Fibroblast of lung (primary cell): ENCODE data around the gene AZIN2. TPM values are rescaled to one million over a fixed set of nuclear protein-coding genes. Genes with fewer than 3 reads are reported as not detected.
A peak's percentile ranks its signal among the peaks of the same experiment; 100 is the strongest.

Source experiments
- DNase-seq, 2 donors: peaks; one replicate each; pipeline versions ENCODE4 v3.0.0 to v3.0.0-alpha.2; 2010; ENCODE audit warnings: low read depth in 2 of 2
- H2AFZ ChIP-seq: 2 replicates; pipeline ENCODE4 v1.5.1; 2012; ENCODE audit warnings: low read length, control low read depth, inconsistent platforms
- H3K27ac ChIP-seq: 2 replicates; pipeline ENCODE4 v1.5.1; 2011; ENCODE audit warnings: low read length, control low read depth; ENCODE audit not compliant: insufficient read depth
- H3K27me3 ChIP-seq: 2 replicates; pipeline ENCODE4 v1.5.1; 2011; ENCODE audit warnings: mild to moderate bottlenecking, low read length; ENCODE audit not compliant: control insufficient read depth, insufficient read depth
- H3K36me3 ChIP-seq: 2 replicates; pipeline ENCODE4 v1.5.1; 2011; ENCODE audit warnings: low read length; ENCODE audit not compliant: control insufficient read depth, insufficient read depth
- H3K4me1 ChIP-seq: 2 replicates; pipeline ENCODE4 v1.5.1; 2011; ENCODE audit warnings: low read length; ENCODE audit not compliant: control insufficient read depth, insufficient read depth; ENCODE audit errors: extremely low read depth
- H3K4me2 ChIP-seq: 2 replicates; pipeline ENCODE4 v1.5.1; 2011; ENCODE audit warnings: low read length, control low read depth; ENCODE audit not compliant: insufficient read depth; ENCODE audit errors: extremely low read depth
- H3K4me3 ChIP-seq, 4 experiments: fragments of 200-600 bp in 1 of 4; sonication (generic) in 1 of 4; replicated peaks in 1 of 4; 2 replicates each; pipeline ENCODE4 v1.5.1; 2011 to 2016; ENCODE audit warnings: low read length in 4 of 4, low read depth in 3 of 4, mild to moderate bottlenecking in 3 of 4, control low read depth in 2 of 4, inconsistent platforms in 1 of 4, mixed read lengths in 1 of 4; ENCODE audit not compliant: insufficient read depth in 1 of 4; ENCODE audit errors: control extremely low read depth in 1 of 4
- H3K79me2 ChIP-seq: 2 replicates; pipeline ENCODE4 v1.5.1; 2012; ENCODE audit warnings: mild to moderate bottlenecking, low read length, inconsistent platforms; ENCODE audit not compliant: control insufficient read depth, insufficient read depth
- H3K9ac ChIP-seq: 2 replicates; pipeline ENCODE4 v1.5.1; 2011; ENCODE audit warnings: mild to moderate bottlenecking, low read length, control low read depth; ENCODE audit not compliant: insufficient read depth
- H3K9me3 ChIP-seq: 2 replicates; pipeline ENCODE4 v1.5.1; 2012; ENCODE audit warnings: low read depth, low read length; ENCODE audit not compliant: control insufficient read depth, insufficient read depth
- H4K20me1 ChIP-seq: 2 replicates; pipeline ENCODE4 v1.5.1; 2011; ENCODE audit warnings: low read length; ENCODE audit not compliant: control insufficient read depth, insufficient read depth; ENCODE audit errors: extremely low read depth
- EZH2 ChIP-seq: IDR thresholded peaks from 2 replicates; pipeline ENCODE4 v1.5.1; 2012; ENCODE audit warnings: low read length, control low read depth, mild to moderate bottlenecking; ENCODE audit errors: missing control alignments
- polyA plus RNA-seq, 2 donors: library from polyadenylated mRNA; depleted of rRNA in 1 of 2; stranded (reverse) in 1 of 2; unstranded in 1 of 2; fragments of >200 nt; gene quantifications; 2 replicates each; pipeline ENCODE4 v1.2.1, GENCODE V29; 2011 to 2012; ENCODE audit warnings: missing spikeins in 1 of 2
- total RNA-seq: library from RNA; depleted of rRNA; stranded (reverse); fragments of >200 nt; gene quantifications from 2 replicates; pipeline ENCODE4 v1.2.1, GENCODE V29; 2014
- TF ChIP-seq, protein P1 (sequence below), 2 donors: IDR thresholded peaks in 1 of 2; conservative IDR thresholded peaks in 1 of 2; 1 replicate in 1 of 2; 2 replicates in 1 of 2; pipeline ENCODE4 v1.5.1; 2011 to 2012; ENCODE audit warnings: low read length in 2 of 2, control low read depth in 1 of 2, inconsistent platforms in 1 of 2, low read depth in 1 of 2, mild to moderate bottlenecking in 1 of 2

The AZIN2 gene
- total and polyA plus RNA-seq, 2 donors (not counting 1 experiment from before 2014, with no cell fraction given) = 3.2 to 9.1 TPM

GRCh38 chr1:33158366-33158765 is 77.4 kb downstream of the AZIN2 start:
- H3K79me2 ChIP-seq = no peaks in the 10 kb centered on the region
- peaks cover under 1% of the 10 kb centered on the region for H3K4me1 ChIP-seq
- H3K27ac ChIP-seq = no peak overlapping the region
- no peak overlapping the region for H3K4me2 ChIP-seq
- H3K36me3 ChIP-seq = peaks cover 4% of the 10 kb centered on the region
- no peaks in the 10 kb centered on the region for H3K9me3 ChIP-seq
- no peak for DNase-seq
- H4K20me1 ChIP-seq = no peaks in the 10 kb centered on the region
- no peak overlapping the region for H2AFZ ChIP-seq
- H3K4me3 ChIP-seq = no peak overlapping the region
- H3K9ac ChIP-seq = no peak overlapping the region
- TF ChIP-seq, protein P1, sequence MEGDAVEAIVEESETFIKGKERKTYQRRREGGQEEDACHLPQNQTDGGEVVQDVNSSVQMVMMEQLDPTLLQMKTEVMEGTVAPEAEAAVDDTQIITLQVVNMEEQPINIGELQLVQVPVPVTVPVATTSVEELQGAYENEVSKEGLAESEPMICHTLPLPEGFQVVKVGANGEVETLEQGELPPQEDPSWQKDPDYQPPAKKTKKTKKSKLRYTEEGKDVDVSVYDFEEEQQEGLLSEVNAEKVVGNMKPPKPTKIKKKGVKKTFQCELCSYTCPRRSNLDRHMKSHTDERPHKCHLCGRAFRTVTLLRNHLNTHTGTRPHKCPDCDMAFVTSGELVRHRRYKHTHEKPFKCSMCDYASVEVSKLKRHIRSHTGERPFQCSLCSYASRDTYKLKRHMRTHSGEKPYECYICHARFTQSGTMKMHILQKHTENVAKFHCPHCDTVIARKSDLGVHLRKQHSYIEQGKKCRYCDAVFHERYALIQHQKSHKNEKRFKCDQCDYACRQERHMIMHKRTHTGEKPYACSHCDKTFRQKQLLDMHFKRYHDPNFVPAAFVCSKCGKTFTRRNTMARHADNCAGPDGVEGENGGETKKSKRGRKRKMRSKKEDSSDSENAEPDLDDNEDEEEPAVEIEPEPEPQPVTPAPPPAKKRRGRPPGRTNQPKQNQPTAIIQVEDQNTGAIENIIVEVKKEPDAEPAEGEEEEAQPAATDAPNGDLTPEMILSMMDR (conservative IDR thresholded peaks at IDR 0.05 in 1 of 2, IDR thresholded peaks at IDR 0.05 in 1 of 2; ENCODE audit: low read depth in 1 of 2, low read length in 2 of 2) = no peak
- TF ChIP-seq EZH2 = no peak
- H3K27me3 ChIP-seq = no peaks in the 10 kb centered on the region

- Histone ChIP-seq H3K79me2 (no peaks in the 10 kb centered on the region), H3K9me3 (no peaks in the 10 kb centered on the region), H3K36me3 (peaks cover 4% of the 10 kb centered on the region), H3K27ac (no peak overlapping the region), H4K20me1 (no peaks in the 10 kb centered on the region), H3K4me1 (peaks cover 7% of the 10 kb centered on the region), H3K4me3 (no peak overlapping the region), H2AFZ (no peak overlapping the region), H3K4me2 (no peak overlapping the region), H3K27me3 (no peaks in the 10 kb centered on the region), H3K9ac (no peak overlapping the region)
- TF ChIP-seq, protein P1 (conservative IDR thresholded peaks at IDR 0.05 in 1 of 2, IDR thresholded peaks at IDR 0.05 in 1 of 2; ENCODE audit: low read depth in 1 of 2, low read length in 2 of 2) = no peak
- TF ChIP-seq EZH2 = no peak
- no peak for DNase-seq
Observed at GRCh38 chr1:33159577-33159976, 78.6 kb downstream of the AZIN2 start.

- Histone ChIP-seq H3K27ac (no peak overlapping the region), H2AFZ (peak overlapping the region; percentile 16), H4K20me1 (no peaks in the 10 kb centered on the region), H3K4me2 (no peak overlapping the region), H3K79me2 (no peaks in the 10 kb centered on the region), H3K9me3 (no peaks in the 10 kb centered on the region), H3K27me3 (no peaks in the 10 kb centered on the region), H3K36me3 (peaks cover 4% of the 10 kb centered on the region), H3K9ac (no peak overlapping the region), H3K4me3 (no peak overlapping the region), H3K4me1 (peaks cover 7% of the 10 kb centered on the region)
- TF ChIP-seq EZH2 = no peak
- TF ChIP-seq, protein P1 (conservative IDR thresholded peaks at IDR 0.05 in 1 of 2, IDR thresholded peaks at IDR 0.05 in 1 of 2; ENCODE audit: low read depth in 1 of 2, low read length in 2 of 2) = no peak
- DNase-seq = peak; percentile 49 to 67
Observed at GRCh38 chr1:33161061-33161681, 80.2 kb downstream of the AZIN2 start.
